ENCODE measurements around the gene RBMS3.

The RBMS3 gene

GRCh38 chr3:29708884-29709283 is 428.0 kb downstream of the RBMS3 start:
- peaks cover 8% of the 10 kb centered on the region for H3K4me1 ChIP-seq (ENCODE audit: control insufficient read depth, insufficient read depth, low read length, unreplicated experiment)
- H3K27ac ChIP-seq (ENCODE audit: low read depth, low read length), result no peak overlapping the region
- no peak overlapping the region for H2AFZ ChIP-seq (ENCODE audit: low read length, unreplicated experiment)
- H3K27me3 ChIP-seq (ENCODE audit: insufficient read depth, low read length), result no peaks in the 10 kb centered on the region
- H3K36me3 ChIP-seq (ENCODE audit: insufficient read depth, low read length), result no peaks in the 10 kb centered on the region
- no peaks in the 10 kb centered on the region for H3K79me2 ChIP-seq (ENCODE audit: control insufficient read depth, insufficient read depth, low read length, unreplicated experiment)
- H3K4me3 ChIP-seq (ENCODE audit: low read depth, low read length), result no peak overlapping the region

GRCh38 chr3:29711255-29711771 is 430.4 kb downstream of the RBMS3 start:
- Histone ChIP-seq H3K36me3 (ENCODE audit: insufficient read depth, low read length) (no peaks in the 10 kb centered on the region), H2AFZ (ENCODE audit: low read length, unreplicated experiment) (no peak overlapping the region), H3K27me3 (ENCODE audit: insufficient read depth, low read length) (no peaks in the 10 kb centered on the region), H3K79me2 (ENCODE audit: control insufficient read depth, insufficient read depth, low read length, unreplicated experiment) (no peaks in the 10 kb centered on the region), H3K4me1 (ENCODE audit: control insufficient read depth, insufficient read depth, low read length, unreplicated experiment) (peaks cover 8% of the 10 kb centered on the region), H3K4me3 (ENCODE audit: low read depth, low read length) (no peak overlapping the region), H3K27ac (ENCODE audit: low read depth, low read length) (no peak overlapping the region)

GRCh38 chr3:29716213-29716612 is 435.3 kb downstream of the RBMS3 start:
- no peaks in the 10 kb centered on the region for H3K36me3 ChIP-seq (ENCODE audit: insufficient read depth, low read length)
- H2AFZ ChIP-seq (ENCODE audit: low read length, unreplicated experiment), result no peak overlapping the region
- no peaks in the 10 kb centered on the region for H3K79me2 ChIP-seq (ENCODE audit: control insufficient read depth, insufficient read depth, low read length, unreplicated experiment)
- H3K27ac ChIP-seq (ENCODE audit: low read depth, low read length), result no peak overlapping the region
- H3K27me3 ChIP-seq (ENCODE audit: insufficient read depth, low read length), result no peaks in the 10 kb centered on the region
- peaks cover 4% of the 10 kb centered on the region for H3K4me1 ChIP-seq (ENCODE audit: control insufficient read depth, insufficient read depth, low read length, unreplicated experiment)
- no peak overlapping the region for H3K4me3 ChIP-seq (ENCODE audit: low read depth, low read length)

- no peaks in the 10 kb centered on the region for H3K27me3 ChIP-seq (ENCODE audit: insufficient read depth, low read length)
- H3K4me1 ChIP-seq (ENCODE audit: control insufficient read depth, insufficient read depth, low read length, unreplicated experiment), result no peaks in the 10 kb centered on the region
- no peaks in the 10 kb centered on the region for H3K36me3 ChIP-seq (ENCODE audit: insufficient read depth, low read length)
- no peak overlapping the region for H3K27ac ChIP-seq (ENCODE audit: low read depth, low read length)
- H3K4me3 ChIP-seq (ENCODE audit: low read depth, low read length), result no peak overlapping the region
- no peaks in the 10 kb centered on the region for H3K79me2 ChIP-seq (ENCODE audit: control insufficient read depth, insufficient read depth, low read length, unreplicated experiment)
- H2AFZ ChIP-seq (ENCODE audit: low read length, unreplicated experiment), result no peak overlapping the region
Observed at GRCh38 chr3:29718661-29719065, 437.8 kb downstream of the RBMS3 start.

- no peaks in the 10 kb centered on the region for H3K4me1 ChIP-seq (ENCODE audit: control insufficient read depth, insufficient read depth, low read length, unreplicated experiment)
- H3K79me2 ChIP-seq (ENCODE audit: control insufficient read depth, insufficient read depth, low read length, unreplicated experiment), result no peaks in the 10 kb centered on the region
- no peak overlapping the region for H2AFZ ChIP-seq (ENCODE audit: low read length, unreplicated experiment)
- H3K4me3 ChIP-seq (ENCODE audit: low read depth, low read length), result no peak overlapping the region
- H3K27ac ChIP-seq (ENCODE audit: low read depth, low read length), result no peak overlapping the region
- no peaks in the 10 kb centered on the region for H3K27me3 ChIP-seq (ENCODE audit: insufficient read depth, low read length)
- peaks cover 5% of the 10 kb centered on the region for H3K36me3 ChIP-seq (ENCODE audit: insufficient read depth, low read length)
Observed at GRCh38 chr3:29720665-29721064, 439.8 kb downstream of the RBMS3 start.

- no peak overlapping the region for H2AFZ ChIP-seq (ENCODE audit: low read length, unreplicated experiment)
- H3K27ac ChIP-seq (ENCODE audit: low read depth, low read length), result no peak overlapping the region
- no peaks in the 10 kb centered on the region for H3K4me1 ChIP-seq (ENCODE audit: control insufficient read depth, insufficient read depth, low read length, unreplicated experiment)
- H3K27me3 ChIP-seq (ENCODE audit: insufficient read depth, low read length), result no peaks in the 10 kb centered on the region
- H3K79me2 ChIP-seq (ENCODE audit: control insufficient read depth, insufficient read depth, low read length, unreplicated experiment), result no peaks in the 10 kb centered on the region
- H3K36me3 ChIP-seq (ENCODE audit: insufficient read depth, low read length), result peaks cover 5% of the 10 kb centered on the region
- H3K4me3 ChIP-seq (ENCODE audit: low read depth, low read length), result no peak overlapping the region
Observed at GRCh38 chr3:29721789-29722188, 440.9 kb downstream of the RBMS3 start.

- Histone ChIP-seq H2AFZ (ENCODE audit: low read length, unreplicated experiment) (no peak overlapping the region), H3K27me3 (ENCODE audit: insufficient read depth, low read length) (no peaks in the 10 kb centered on the region), H3K4me1 (ENCODE audit: control insufficient read depth, insufficient read depth, low read length, unreplicated experiment) (no peaks in the 10 kb centered on the region), H3K4me3 (ENCODE audit: low read depth, low read length) (no peak overlapping the region), H3K79me2 (ENCODE audit: control insufficient read depth, insufficient read depth, low read length, unreplicated experiment) (no peaks in the 10 kb centered on the region), H3K36me3 (ENCODE audit: insufficient read depth, low read length) (no peaks in the 10 kb centered on the region), H3K27ac (ENCODE audit: low read depth, low read length) (no peak overlapping the region)
Observed at GRCh38 chr3:29731050-29731449, 450.2 kb downstream of the RBMS3 start.

GRCh38 chr3:29741231-29741630 is 460.4 kb downstream of the RBMS3 start:
- Histone ChIP-seq H2AFZ (ENCODE audit: low read length, unreplicated experiment) (no peak overlapping the region), H3K4me3 (ENCODE audit: low read depth, low read length) (no peak overlapping the region), H3K4me1 (ENCODE audit: control insufficient read depth, insufficient read depth, low read length, unreplicated experiment) (no peaks in the 10 kb centered on the region), H3K36me3 (ENCODE audit: insufficient read depth, low read length) (peaks cover 5% of the 10 kb centered on the region; the same call in 1 of the 2 replicates), H3K79me2 (ENCODE audit: control insufficient read depth, insufficient read depth, low read length, unreplicated experiment) (no peaks in the 10 kb centered on the region), H3K27ac (ENCODE audit: low read depth, low read length) (no peak overlapping the region), H3K27me3 (ENCODE audit: insufficient read depth, low read length) (no peaks in the 10 kb centered on the region)

- H3K4me1 ChIP-seq (ENCODE audit: control insufficient read depth, insufficient read depth, low read length, unreplicated experiment), result no peaks in the 10 kb centered on the region
- H3K27ac ChIP-seq (ENCODE audit: low read depth, low read length), result no peak overlapping the region
- no peak overlapping the region for H3K4me3 ChIP-seq (ENCODE audit: low read depth, low read length)
- no peaks in the 10 kb centered on the region for H3K27me3 ChIP-seq (ENCODE audit: insufficient read depth, low read length)
- H3K79me2 ChIP-seq (ENCODE audit: control insufficient read depth, insufficient read depth, low read length, unreplicated experiment), result no peaks in the 10 kb centered on the region
- H2AFZ ChIP-seq (ENCODE audit: low read length, unreplicated experiment), result no peak overlapping the region
- H3K36me3 ChIP-seq (ENCODE audit: insufficient read depth, low read length), result peaks cover 5% of the 10 kb centered on the region; the same call in 1 of the 2 replicates
Observed at GRCh38 chr3:29745232-29745870, 464.5 kb downstream of the RBMS3 start.

- no peak overlapping the region for H3K27ac ChIP-seq (ENCODE audit: low read depth, low read length)
- no peak overlapping the region for H3K4me3 ChIP-seq (ENCODE audit: low read depth, low read length)
- H3K27me3 ChIP-seq (ENCODE audit: insufficient read depth, low read length), result no peaks in the 10 kb centered on the region
- H2AFZ ChIP-seq (ENCODE audit: low read length, unreplicated experiment), result no peak overlapping the region
- H3K36me3 ChIP-seq (ENCODE audit: insufficient read depth, low read length), result peaks cover 1% of the 10 kb centered on the region; the same call in 1 of the 2 replicates
- H3K79me2 ChIP-seq (ENCODE audit: control insufficient read depth, insufficient read depth, low read length, unreplicated experiment), result no peaks in the 10 kb centered on the region
- no peaks in the 10 kb centered on the region for H3K4me1 ChIP-seq (ENCODE audit: control insufficient read depth, insufficient read depth, low read length, unreplicated experiment)
Observed at GRCh38 chr3:29746163-29746760, 465.4 kb downstream of the RBMS3 start.

GRCh38 chr3:29747991-29748390 is 467.1 kb downstream of the RBMS3 start:
- Histone ChIP-seq H3K4me1 (ENCODE audit: control insufficient read depth, insufficient read depth, low read length, unreplicated experiment) (no peaks in the 10 kb centered on the region), H3K36me3 (ENCODE audit: insufficient read depth, low read length) (no peaks in the 10 kb centered on the region), H2AFZ (ENCODE audit: low read length, unreplicated experiment) (no peak overlapping the region), H3K79me2 (ENCODE audit: control insufficient read depth, insufficient read depth, low read length, unreplicated experiment) (no peaks in the 10 kb centered on the region), H3K27ac (ENCODE audit: low read depth, low read length) (no peak overlapping the region), H3K27me3 (ENCODE audit: insufficient read depth, low read length) (no peaks in the 10 kb centered on the region), H3K4me3 (ENCODE audit: low read depth, low read length) (no peak overlapping the region)
